ENCODE data around the gene GRM4.

- no peak for TF ChIP-seq CTCF (conservative IDR thresholded peaks at IDR 0.05)
- TF ChIP-seq EZH2 (IDR thresholded peaks at IDR 0.05; ENCODE audit: low read depth): no peak
Measured at GRCh38 chr6:34132486-34133185, 13.3 kb downstream of the GRM4 start.

Data from PC-9 (cell line).